ENCODE measurements around the gene RIOX2. TPM values are rescaled to one million over a fixed set of nuclear protein-coding genes. Genes with fewer than 3 reads are reported as not detected.
"Not testable (repeated sequence)": the region's sequence is repeated elsewhere in the genome, so short reads cannot be mapped to it uniquely, and the experiment has no call there.

RIOX2 gene
- total RNA-seq, 4 donors from 2014 or later = 61.6 to 109 (median 89.9) TPM

DNA sequence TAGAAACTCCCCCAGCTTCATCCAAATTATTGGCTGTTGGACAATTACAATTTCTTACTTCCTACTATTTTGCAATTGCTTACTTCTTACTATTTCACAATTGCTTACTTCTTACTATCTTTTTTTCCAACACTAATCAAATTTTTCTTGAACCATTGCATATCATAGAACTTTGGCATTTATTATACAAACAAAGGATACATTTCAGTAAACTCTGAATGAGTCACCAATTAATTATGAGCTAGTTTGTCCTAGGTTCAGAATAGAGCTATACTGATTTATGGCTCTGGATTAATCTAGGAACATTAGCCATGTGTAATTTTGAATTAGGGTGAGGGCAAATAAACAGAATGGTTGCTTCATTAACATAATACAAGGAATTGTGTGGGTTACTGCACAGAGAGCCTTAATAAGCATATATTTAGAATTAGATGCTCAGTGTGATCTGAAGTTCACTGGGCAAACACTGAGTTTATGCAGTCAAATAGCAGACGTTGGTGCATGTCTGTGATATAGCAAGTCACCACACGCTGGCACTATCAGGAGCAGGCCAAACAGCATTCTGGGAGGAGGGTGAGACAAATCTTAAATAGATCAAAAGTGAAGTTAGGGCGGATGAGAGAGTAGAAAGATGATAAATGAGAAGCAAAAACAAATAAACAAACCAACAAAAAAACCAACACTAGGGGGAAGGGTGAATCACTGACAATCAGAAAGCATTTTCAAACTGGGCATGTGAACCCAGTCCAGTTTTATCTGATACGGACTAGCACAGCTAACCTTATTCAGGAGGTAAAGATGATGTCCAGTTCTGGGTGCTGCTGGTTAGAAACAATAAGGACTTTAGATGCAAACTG lies 41.4 kb upstream of the RIOX2 start:
- intact Hi-C loops (cut with DNase I) = no loop called here
- no peak for DNase-seq
- peak overlapping the region; percentile 20 to 69 (median 59) for H3K27ac ChIP-seq
- peaks cover 27% of the 10 kb centered on the region in 2 donors for H3K4me1 ChIP-seq
- no peaks in the 10 kb centered on the region for H3K9me3 ChIP-seq
- TF ChIP-seq, protein P1, sequence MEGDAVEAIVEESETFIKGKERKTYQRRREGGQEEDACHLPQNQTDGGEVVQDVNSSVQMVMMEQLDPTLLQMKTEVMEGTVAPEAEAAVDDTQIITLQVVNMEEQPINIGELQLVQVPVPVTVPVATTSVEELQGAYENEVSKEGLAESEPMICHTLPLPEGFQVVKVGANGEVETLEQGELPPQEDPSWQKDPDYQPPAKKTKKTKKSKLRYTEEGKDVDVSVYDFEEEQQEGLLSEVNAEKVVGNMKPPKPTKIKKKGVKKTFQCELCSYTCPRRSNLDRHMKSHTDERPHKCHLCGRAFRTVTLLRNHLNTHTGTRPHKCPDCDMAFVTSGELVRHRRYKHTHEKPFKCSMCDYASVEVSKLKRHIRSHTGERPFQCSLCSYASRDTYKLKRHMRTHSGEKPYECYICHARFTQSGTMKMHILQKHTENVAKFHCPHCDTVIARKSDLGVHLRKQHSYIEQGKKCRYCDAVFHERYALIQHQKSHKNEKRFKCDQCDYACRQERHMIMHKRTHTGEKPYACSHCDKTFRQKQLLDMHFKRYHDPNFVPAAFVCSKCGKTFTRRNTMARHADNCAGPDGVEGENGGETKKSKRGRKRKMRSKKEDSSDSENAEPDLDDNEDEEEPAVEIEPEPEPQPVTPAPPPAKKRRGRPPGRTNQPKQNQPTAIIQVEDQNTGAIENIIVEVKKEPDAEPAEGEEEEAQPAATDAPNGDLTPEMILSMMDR (IDR thresholded peaks at IDR 0.05) = no peak
- no peak for TF ChIP-seq POLR2A (IDR thresholded peaks at IDR 0.05)
- 72 to 76% methylated on average over 4 of the region's 4 CpGs for WGBS, 2 donors
- H3K4me3 ChIP-seq (replicated peaks in 1 of 3) = no peak overlapping the region
- no peaks in the 10 kb centered on the region for H3K36me3 ChIP-seq
- H3K27me3 ChIP-seq = no peaks in the 10 kb centered on the region

DNA sequence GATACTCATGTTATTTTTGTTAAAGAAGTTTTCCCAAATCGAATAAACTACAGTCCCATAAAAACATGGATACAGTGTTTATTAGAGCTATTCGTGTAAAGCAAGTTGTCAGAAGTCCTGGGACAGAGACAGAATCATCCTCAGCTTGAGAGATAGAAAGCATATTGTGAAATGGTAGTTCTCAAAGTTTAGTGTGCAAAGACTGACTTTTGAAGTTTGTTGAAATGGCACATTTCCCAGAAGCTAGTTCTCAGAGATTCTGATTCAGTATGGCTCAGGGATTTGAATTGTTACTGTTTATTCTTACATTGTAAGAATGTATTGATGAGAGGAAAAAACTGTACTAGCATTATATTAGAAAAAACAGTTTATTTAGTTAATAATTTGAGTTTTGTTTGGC lies 40.7 kb upstream of the RIOX2 start:
- intact Hi-C loops (cut with DNase I) = no loop called here

DNA sequence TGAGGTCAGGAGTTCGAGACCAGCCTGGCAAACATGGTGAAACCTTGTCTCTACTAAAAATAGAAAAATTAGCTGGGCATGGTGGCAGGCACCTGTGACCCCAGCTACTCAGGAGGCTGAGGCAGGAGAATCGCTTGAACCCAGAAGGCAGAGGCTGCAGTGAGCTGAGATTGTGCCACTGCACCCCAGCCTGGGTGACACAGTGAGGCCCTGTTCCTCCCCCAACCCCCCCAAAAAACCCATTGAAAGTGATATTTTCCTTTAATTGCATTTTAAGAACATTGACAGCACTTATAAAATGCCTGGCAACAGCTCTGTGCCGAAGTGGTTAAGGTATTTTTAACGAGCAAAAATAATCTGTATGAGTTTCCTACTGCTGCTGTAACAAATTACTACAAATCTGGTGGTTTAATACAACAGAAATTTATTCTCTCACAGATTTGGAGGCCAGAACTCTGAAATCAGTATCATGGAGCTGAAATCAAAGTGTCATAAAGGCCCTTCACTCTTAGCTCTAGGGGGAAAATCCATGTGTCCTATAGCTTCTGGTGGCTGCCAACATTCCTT lies 38.7 kb upstream of the RIOX2 start:
- peaks cover 23 to 27% of the 10 kb centered on the region in 2 donors for H3K4me1 ChIP-seq
- DNase-seq; H3K36me3 ChIP-seq; H3K27ac ChIP-seq; H3K9me3 ChIP-seq; intact Hi-C loops (cut with DNase I); H3K4me3 ChIP-seq (replicated peaks in 1 of 3); H3K27me3 ChIP-seq: not testable (repeated sequence)
- 97% methylated on average over 4 of the region's 4 CpGs for WGBS, 2 donors

More for the DNA sequence above, 40.7 kb upstream of the RIOX2 start:
- Histone ChIP-seq H3K27me3 (no peaks in the 10 kb centered on the region), H3K27ac (peak overlapping the region; percentile 20 to 69 (median 59)), H3K4me1 (peaks cover 23 to 27% of the 10 kb centered on the region in 2 donors), H3K4me3 (replicated peaks in 1 of 3) (no peak overlapping the region), H3K36me3 (no peaks in the 10 kb centered on the region), H3K9me3 (no peaks in the 10 kb centered on the region)
- no peak for DNase-seq
- WGBS, 2 donors = 39 to 44% methylated on average over 2 of the region's 2 CpGs
- no peak for TF ChIP-seq POLR2A (IDR thresholded peaks at IDR 0.05)
- TF ChIP-seq, protein P1 (IDR thresholded peaks at IDR 0.05) = no peak

DNA sequence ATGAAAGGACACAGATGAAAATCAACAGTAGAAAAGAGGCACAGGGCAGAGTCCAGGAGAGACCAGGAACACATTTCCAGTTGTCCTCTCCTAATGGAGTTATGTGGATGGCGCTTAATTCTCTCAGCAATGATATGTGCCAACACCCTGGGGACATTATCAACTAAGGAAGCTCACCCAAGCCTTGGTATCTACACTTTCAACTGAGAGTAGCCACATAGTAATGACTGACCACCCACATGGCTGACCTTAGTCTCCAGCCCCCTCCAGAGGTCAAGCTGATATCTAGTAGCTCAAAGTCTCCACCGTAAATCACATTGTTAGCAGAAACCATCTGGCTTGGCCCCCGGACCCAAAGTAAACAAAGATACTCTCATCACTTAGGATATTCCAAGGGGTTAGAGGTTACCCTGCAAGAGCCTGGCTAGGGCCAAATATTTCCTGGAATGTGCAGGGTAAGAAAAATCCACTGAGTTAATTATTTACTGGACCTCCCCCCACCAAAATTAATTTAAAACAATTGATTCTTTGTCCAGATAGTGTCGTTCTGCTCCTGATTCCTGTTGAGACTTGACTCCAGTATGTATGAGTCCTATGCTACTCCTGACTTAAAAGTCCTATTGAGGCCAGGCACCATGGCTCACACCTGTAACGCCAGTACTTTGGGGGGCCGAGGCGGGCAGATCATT lies 38.1 kb upstream of the RIOX2 start:
- WGBS, 2 donors = 84 to 88% methylated on average over 7 of the region's 7 CpGs
- Histone ChIP-seq H3K27me3 (no peaks in the 10 kb centered on the region), H3K36me3 (no peaks in the 10 kb centered on the region), H3K9me3 (no peaks in the 10 kb centered on the region), H3K27ac (no peak overlapping the region), H3K4me3 (replicated peaks in 1 of 3) (no peak overlapping the region), H3K4me1 (peaks cover 23 to 27% of the 10 kb centered on the region in 2 donors)
- TF ChIP-seq POLR2A (IDR thresholded peaks at IDR 0.05) = no peak
- TF ChIP-seq, protein P1 (IDR thresholded peaks at IDR 0.05) = no peak
- DNase-seq = no peak
- intact Hi-C loops (cut with DNase I) = no loop called here

DNA sequence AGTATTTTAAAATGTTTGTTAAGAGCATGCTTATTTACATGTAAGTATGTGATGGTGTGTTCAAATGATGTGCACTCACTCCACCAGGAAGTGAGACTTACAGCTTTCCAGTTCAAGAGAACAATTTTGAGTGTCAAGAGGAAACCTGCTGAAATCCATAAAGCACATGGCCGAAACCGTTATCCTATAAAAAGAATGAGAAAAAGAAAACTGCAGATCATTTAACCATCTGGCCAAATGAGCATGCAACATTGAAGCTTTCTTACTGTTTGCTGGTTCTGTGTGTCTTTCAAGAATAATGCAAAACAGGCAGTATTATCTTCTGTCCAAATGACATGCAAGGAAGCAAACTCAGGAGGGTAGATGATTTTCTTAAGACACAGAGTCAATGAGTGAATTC lies 36.6 kb upstream of the RIOX2 start:
- H3K9me3 ChIP-seq = no peaks in the 10 kb centered on the region
- no peaks in the 10 kb centered on the region for H3K27me3 ChIP-seq
- 61 to 79% methylated on average over 2 of the region's 2 CpGs for WGBS, 2 donors
- H3K27ac ChIP-seq = no peak overlapping the region
- DNase-seq = no peak
- H3K4me1 ChIP-seq = peaks cover 18 to 20% of the 10 kb centered on the region in 2 donors
- intact Hi-C loops (cut with DNase I) = no loop called here
- no peaks in the 10 kb centered on the region for H3K36me3 ChIP-seq
- TF ChIP-seq POLR2A (IDR thresholded peaks at IDR 0.05) = no peak
- TF ChIP-seq, protein P1 (IDR thresholded peaks at IDR 0.05) = no peak
- H3K4me3 ChIP-seq (replicated peaks in 1 of 3) = no peak overlapping the region
